CD4-positive, alpha-beta T cell (primary cell): ENCODE measurements around the gene ZNF624. TPM values are rescaled to one million over a fixed set of nuclear protein-coding genes. Genes with fewer than 3 reads are reported as not detected.

Source experiments
- ATAC-seq: fragments of 200-7000 bp; cut with Tn5 transposase; one replicate; pipeline ENCODE4 v1.10.0; 2022; ENCODE audit warnings: mild to moderate bottlenecking; ENCODE audit not compliant: poor library complexity
- CTCF ChIA-PET: fragments of 350-600 bp; sonication (Branson Sonifier 250); formaldehyde crosslinking; loops from one replicate; lab custom pipeline; 2021; ENCODE audit warnings: antibody characterized with exemption, inconsistent platforms; lab: Charles Lee
- POLR2A ChIA-PET: fragments of 350-600 bp; sonication (Branson Sonifier 250); formaldehyde crosslinking; loops from one replicate; lab custom pipeline; 2021; ENCODE audit warnings: antibody characterized with exemption, inconsistent platforms; lab: Charles Lee
- DNase-seq, 14 experiments: peaks; one replicate each; pipeline ENCODE4 v3.0.0-alpha.2; 2013 to 2020; ENCODE audit warnings: mixed read lengths in 2 of 14
- H3K27ac ChIP-seq, 2 donors: one replicate each; pipeline versions ENCODE4 v1.5.1 to v1.7.0; 2013; ENCODE audit warnings: low read length in 2 of 2, low read depth in 1 of 2, mild to moderate bottlenecking in 1 of 2
- H3K27me3 ChIP-seq, 2 experiments: 1 replicate in 1 of 2; 2 replicates in 1 of 2; pipeline versions ENCODE4 v1.6.1 to v1.7.0; 2013; ENCODE audit warnings: low read length in 2 of 2, control low read depth in 1 of 2, mild to moderate bottlenecking in 1 of 2, moderate library complexity in 1 of 2; ENCODE audit not compliant: insufficient read depth in 2 of 2, control insufficient read depth in 1 of 2
- H3K36me3 ChIP-seq: one replicate; pipeline ENCODE4 v1.6.1; 2013; ENCODE audit warnings: low read length, control low read depth; ENCODE audit not compliant: insufficient read depth
- H3K4me1 ChIP-seq: one replicate; pipeline ENCODE4 v1.6.1; 2013; ENCODE audit warnings: low read length, control low read depth; ENCODE audit not compliant: insufficient read depth
- H3K4me3 ChIP-seq: one replicate; pipeline ENCODE4 v1.5.1; 2013; ENCODE audit warnings: mild to moderate bottlenecking, low read length, moderate library complexity
- H3K9me3 ChIP-seq, 2 experiments: 1 replicate in 1 of 2; 2 replicates in 1 of 2; pipeline versions ENCODE4 v1.6.1 to v1.7.0; 2013; ENCODE audit warnings: low read length in 2 of 2, mild to moderate bottlenecking in 2 of 2, control low read depth in 1 of 2, moderate library complexity in 1 of 2; ENCODE audit not compliant: control insufficient read depth in 1 of 2, insufficient read depth in 1 of 2
- H3K27ac Mint-ChIP-seq: one replicate; pipeline ENCODE4 v1.8.0; 2020; ENCODE audit warnings: mixed read lengths
- H3K27me3 Mint-ChIP-seq: one replicate; pipeline ENCODE4 v1.8.0; 2021; ENCODE audit warnings: mixed read lengths
- H3K36me3 Mint-ChIP-seq: one replicate; pipeline ENCODE4 v1.8.0; 2021; ENCODE audit warnings: low read depth, mixed read lengths
- H3K4me1 Mint-ChIP-seq: one replicate; pipeline ENCODE4 v1.8.0; 2021; ENCODE audit warnings: low read depth, mixed read lengths
- H3K4me3 Mint-ChIP-seq: one replicate; pipeline ENCODE4 v1.8.0; 2020; ENCODE audit warnings: mild to moderate bottlenecking, mixed read lengths
- H3K9me3 Mint-ChIP-seq: one replicate; pipeline ENCODE4 v1.8.0; 2020; ENCODE audit warnings: mixed read lengths
- intact Hi-C, 2 experiments: fragments of 100-400 bp; cut with DNase I in 1 of 2; cut with micrococcal nuclease in 1 of 2; formaldehyde crosslinking; loops; one replicate each; pipeline versions ENCODE4 v1.15.1 to v1.9.0; 2023 to 2025; cut with DNase I, micrococcal nuclease
- total RNA-seq, 174 experiments: library from RNA in 2 of 174; stranded (reverse) in 2 of 174; gene quantifications; one replicate each; pipeline ENCODE4 v1.2.3 and lab custom pipeline; 2021 to 2026
- TF ChIP-seq, protein P1 (sequence below): fragments of 200-600 bp; IDR thresholded peaks from one replicate; pipeline ENCODE4 v1.8.0; 2022; ENCODE audit warnings: antibody characterized with exemption, mild to moderate bottlenecking

Gene ZNF624
- total RNA-seq, 2 experiments from 2014 or later: 2.8 to 3.2 TPM

DNA sequence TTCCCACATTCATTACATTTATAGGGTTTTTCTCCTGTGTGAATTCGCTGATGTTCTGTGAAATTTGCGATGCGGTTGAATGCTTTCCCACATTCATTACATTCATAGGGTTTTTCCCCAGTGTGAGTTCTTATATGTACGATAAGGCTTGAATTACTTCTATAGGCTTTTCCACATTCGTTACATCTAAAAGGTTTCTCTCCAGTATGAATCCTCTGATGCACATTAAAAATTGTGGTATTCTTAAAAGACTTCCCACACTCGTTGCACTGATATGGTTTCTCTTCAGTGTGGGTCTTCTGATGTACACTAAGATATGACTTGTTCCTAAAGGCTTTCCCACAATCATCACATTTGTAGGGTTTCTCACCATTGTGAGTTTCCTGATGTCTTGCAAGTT lies 30.4 kb downstream of the ZNF624 start:
- TF ChIP-seq, protein P1, sequence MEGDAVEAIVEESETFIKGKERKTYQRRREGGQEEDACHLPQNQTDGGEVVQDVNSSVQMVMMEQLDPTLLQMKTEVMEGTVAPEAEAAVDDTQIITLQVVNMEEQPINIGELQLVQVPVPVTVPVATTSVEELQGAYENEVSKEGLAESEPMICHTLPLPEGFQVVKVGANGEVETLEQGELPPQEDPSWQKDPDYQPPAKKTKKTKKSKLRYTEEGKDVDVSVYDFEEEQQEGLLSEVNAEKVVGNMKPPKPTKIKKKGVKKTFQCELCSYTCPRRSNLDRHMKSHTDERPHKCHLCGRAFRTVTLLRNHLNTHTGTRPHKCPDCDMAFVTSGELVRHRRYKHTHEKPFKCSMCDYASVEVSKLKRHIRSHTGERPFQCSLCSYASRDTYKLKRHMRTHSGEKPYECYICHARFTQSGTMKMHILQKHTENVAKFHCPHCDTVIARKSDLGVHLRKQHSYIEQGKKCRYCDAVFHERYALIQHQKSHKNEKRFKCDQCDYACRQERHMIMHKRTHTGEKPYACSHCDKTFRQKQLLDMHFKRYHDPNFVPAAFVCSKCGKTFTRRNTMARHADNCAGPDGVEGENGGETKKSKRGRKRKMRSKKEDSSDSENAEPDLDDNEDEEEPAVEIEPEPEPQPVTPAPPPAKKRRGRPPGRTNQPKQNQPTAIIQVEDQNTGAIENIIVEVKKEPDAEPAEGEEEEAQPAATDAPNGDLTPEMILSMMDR: no peak
- ATAC-seq (no peak), DNase-seq (no peak)
- H3K27me3 Mint-ChIP-seq: no peaks in the 10 kb centered on the region
- H3K36me3 Mint-ChIP-seq: peaks cover 99% of the 10 kb centered on the region
- H3K4me1 ChIP-seq: no peaks in the 10 kb centered on the region
- H3K27me3 ChIP-seq: no peaks in the 10 kb centered on the region
- POLR2A ChIA-PET: no interaction called here
- no peak overlapping the region for H3K27ac ChIP-seq
- no peak overlapping the region for H3K4me3 Mint-ChIP-seq
- H3K36me3 ChIP-seq: peaks cover 36% of the 10 kb centered on the region
- peaks cover 28 to 89% of the 10 kb centered on the region in 2 experiments for H3K9me3 ChIP-seq
- intact Hi-C loops: no loop called here
- no peak overlapping the region for H3K4me3 ChIP-seq
- no peak overlapping the region for H3K27ac Mint-ChIP-seq
- H3K9me3 Mint-ChIP-seq: peaks cover 24% of the 10 kb centered on the region
- CTCF ChIA-PET: interaction anchor here (0.5 kb wide), 1 partner anchor 1024 kb away, joined by 3 read pairs; no protein-coding TSS in a partner anchor
- no peaks in the 10 kb centered on the region for H3K4me1 Mint-ChIP-seq

DNA sequence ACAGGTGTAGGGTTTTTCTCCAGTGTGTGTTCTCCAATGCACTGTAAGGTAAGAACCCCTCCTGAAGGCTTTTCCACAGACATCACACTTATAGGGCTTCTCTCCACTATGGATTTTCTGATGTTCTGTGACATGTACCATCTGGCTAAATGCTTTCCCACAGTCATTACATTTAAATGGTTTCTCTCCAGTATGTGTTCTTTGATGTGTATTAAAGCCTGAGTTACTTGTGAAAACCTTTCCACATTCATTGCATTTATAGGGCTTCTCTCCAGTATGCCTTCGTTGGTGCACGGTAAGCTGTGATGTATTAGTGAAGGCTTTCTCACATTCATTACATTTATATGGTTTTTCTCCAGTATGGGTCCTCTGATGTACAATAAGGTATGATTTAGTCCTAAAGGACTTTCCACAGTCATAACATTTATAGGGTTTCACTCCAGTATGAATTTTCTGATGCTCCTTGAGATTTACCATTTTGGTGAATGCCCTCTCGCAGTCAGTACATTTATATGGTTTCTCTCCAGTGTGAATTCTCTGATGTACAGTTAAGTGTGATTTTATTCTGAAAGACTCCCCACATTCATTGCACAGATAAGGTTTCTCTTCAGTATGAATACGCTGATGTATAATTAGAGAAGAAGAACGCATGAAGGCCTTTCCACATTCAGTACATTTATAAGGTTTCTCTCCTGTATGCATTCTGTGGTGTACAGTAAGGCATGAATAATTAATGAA lies 30.9 kb downstream of the ZNF624 start:
- Mint-ChIP-seq H3K9me3 (peaks cover 24% of the 10 kb centered on the region), H3K4me3 (no peak overlapping the region), H3K36me3 (peaks cover 96% of the 10 kb centered on the region), H3K27ac (no peak overlapping the region), H3K27me3 (no peaks in the 10 kb centered on the region), H3K4me1 (no peaks in the 10 kb centered on the region)
- intact Hi-C loops: no loop called here
- CTCF ChIA-PET: interaction anchor here (0.5 kb wide), 1 partner anchor 1025 kb away, joined by 3 read pairs; no protein-coding TSS in a partner anchor
- Histone ChIP-seq H3K27me3 (no peaks in the 10 kb centered on the region), H3K9me3 (peaks cover 29 to 88% of the 10 kb centered on the region in 2 experiments), H3K36me3 (peaks cover 33% of the 10 kb centered on the region), H3K4me3 (no peak overlapping the region), H3K27ac (no peak overlapping the region), H3K4me1 (no peaks in the 10 kb centered on the region)
- no peak for ATAC-seq
- no peak for DNase-seq
- POLR2A ChIA-PET: no interaction called here
- TF ChIP-seq, protein P1: no peak

DNA sequence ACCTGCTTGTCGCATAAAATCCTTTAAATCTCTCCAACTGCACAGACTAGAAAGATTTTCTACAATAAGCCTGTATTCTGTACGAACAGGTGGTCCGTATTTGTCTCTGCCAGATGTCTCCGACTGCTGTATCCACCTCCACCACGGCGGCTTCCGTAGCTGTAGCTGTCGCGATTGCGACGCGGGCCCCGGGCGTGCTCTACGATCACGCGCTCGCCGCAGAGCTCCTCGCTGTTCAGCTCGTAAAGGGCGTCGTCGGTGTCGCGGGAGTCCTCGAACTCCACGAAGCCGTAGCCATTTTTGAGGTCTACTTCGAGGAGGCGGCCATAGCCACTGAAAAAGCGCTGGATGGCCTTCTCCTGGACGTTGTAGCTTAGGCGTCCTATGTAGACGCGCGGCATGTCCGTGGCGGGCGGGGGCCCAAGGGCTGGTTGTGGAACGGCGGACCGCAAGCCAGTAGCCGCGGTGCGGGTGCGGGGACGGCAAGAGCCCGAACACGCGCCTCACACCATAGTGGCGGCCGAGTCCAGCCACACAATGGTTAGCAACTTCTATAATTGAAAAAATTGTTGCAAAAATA lies 36.1 kb downstream of the ZNF624 start:
- Histone ChIP-seq H3K36me3 (no peaks in the 10 kb centered on the region), H3K27me3 (no peaks in the 10 kb centered on the region), H3K4me3 (no peak overlapping the region), H3K9me3 (peaks cover 31 to 74% of the 10 kb centered on the region in 2 experiments), H3K27ac (no peak overlapping the region), H3K4me1 (no peaks in the 10 kb centered on the region)
- intact Hi-C loops: no loop called here
- H3K4me3 Mint-ChIP-seq: no peak overlapping the region
- no peak overlapping the region for H3K27ac Mint-ChIP-seq
- H3K36me3 Mint-ChIP-seq: peaks cover 74% of the 10 kb centered on the region
- H3K27me3 Mint-ChIP-seq: no peaks in the 10 kb centered on the region
- H3K9me3 Mint-ChIP-seq: peaks cover 26% of the 10 kb centered on the region
- TF ChIP-seq, protein P1: no peak
- no peak for DNase-seq
- ChIA-PET POLR2A (no interaction called here), CTCF (no interaction called here)
- ATAC-seq: no peak
- H3K4me1 Mint-ChIP-seq: no peaks in the 10 kb centered on the region
